HG03565 (cell line): ENCODE measurements around the gene MBNL3.

ENCODE experiments used
- ATAC-seq: cut with Tn5 transposase; IDR thresholded peaks from one replicate; pipeline ENCODE4 v1.9.1; 2021; ENCODE audit warnings: mild to moderate bottlenecking, moderate library complexity; ENCODE audit not compliant: unreplicated experiment

The MBNL3 gene

DNA sequence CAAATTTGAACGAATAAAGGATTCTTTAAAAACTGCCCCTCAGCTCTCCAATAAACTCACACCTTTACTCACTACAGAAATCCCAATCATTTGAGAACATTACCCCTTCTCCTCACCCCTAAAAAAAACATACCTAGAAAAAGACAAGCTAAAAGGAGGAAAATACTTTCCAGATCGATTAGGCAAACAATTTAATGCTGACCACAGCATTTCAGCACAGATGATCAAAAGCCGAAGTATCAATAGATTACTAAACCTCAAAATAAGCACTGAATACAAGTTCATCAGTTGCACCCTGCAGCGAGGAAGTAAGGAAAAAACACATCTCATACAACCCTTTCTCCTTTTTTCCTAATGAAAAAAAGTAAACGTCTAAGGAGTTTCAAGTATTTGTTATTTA, 65.5 kb downstream of the MBNL3 start:
- ATAC-seq = no peak

DNA sequence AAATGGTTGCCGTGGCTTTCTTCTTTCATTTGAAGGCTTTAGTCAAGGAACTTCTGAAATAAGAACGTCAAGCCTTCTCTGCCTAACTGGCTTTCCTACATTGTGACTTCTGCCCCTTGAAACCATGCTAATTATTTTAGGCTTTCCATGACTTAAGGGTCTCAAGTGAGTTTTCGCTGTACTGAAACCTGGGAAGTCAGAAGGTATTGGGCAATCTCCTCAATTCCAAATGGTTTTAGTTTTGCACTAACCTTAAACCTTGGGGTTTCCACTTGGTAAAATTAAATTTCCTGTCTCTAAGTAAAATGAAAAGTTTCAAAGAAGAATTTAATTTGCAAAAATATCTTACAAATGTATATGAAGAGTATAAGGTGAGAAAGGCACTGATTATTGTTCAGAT, 73.8 kb downstream of the MBNL3 start:
- no peak for ATAC-seq

DNA sequence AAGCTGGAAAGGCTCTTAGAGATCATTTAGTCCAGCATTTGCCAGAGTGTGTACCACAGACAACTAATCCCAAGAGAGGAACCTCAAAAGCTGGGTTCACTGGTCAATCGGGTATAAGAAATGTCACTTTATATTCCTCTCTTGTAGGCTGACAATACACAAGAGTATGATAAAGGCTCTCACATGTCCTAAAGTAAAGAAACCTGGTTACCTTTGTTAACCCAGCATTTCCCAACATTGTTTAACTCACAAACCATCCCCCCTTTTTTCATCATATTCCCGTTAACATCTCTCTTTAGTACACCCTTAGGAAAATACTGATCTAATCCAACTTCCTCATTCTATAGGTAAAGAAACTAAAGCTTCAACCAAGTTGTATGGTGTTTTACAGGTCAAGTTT, 74.4 kb downstream of the MBNL3 start:
- no peak for ATAC-seq

DNA sequence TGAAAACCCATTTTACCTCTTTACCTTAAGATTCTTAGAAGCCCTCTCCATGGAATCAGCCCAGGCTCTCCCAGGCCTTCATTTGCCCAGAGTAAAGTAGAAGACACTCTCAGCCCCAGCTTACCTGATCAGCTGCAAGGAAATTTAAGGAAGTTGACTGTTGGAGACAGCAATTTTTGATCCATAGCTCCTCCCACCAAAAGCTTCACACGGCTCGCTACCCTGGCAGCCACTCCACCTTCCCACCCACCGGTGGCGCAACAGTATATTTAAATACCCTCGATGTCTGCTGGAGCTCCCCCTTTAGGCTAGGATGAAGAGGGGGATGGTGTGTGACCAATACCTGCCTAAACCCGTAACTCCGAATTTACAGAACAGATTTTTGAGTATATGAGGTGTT, 75.4 kb downstream of the MBNL3 start:
- ATAC-seq = no peak

DNA sequence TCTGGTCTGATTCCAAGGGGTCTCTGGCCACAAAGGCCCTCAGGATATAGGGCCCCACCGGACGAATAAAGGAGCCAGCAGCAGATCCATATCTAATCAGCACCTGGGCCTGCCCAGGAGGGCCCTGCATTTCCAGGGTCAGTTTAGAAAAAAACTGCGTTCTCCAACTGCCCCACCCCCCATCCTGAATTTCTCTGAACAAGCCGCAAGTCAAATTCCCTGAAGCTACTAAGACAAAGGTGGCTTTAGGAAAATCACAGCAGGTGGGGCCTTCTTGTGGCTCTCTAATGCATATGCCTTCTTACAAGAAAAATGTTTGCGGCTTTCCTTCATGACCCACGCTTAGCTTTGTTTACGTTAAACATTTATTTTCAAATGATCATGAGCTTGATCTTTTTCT, 76.6 kb downstream of the MBNL3 start:
- ATAC-seq = no peak

DNA sequence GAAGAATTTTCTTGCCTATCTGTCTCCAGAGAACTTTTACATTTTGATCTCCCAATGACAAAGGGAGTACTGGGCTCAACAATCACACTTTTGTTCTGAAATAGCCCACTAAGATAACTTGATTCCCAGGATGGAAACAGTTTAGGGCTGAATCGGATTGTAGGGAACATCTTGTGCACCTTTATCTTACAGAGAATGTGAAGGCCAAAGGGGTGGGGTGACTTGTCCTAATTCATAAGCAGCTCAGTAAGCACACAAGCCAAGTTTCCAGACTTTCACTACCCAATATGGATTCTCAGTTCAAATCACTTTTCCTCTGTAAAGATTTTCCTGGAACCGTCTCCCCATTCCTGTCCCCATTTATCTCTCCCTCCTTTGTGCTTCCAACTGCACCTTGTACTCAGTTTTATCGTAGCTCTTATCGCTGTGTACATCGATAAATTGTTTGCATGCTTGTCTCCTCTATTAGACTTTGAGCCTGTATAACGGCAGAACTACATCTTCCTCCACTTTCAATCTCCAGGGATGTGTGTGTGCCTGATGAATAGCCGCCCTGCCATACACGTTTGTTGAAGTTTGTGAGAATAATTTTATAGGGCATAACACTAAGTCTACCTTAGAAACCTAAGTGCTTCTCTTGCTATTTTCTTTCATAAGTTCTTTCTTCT, 77.4 kb downstream of the MBNL3 start:
- ATAC-seq = no peak

DNA sequence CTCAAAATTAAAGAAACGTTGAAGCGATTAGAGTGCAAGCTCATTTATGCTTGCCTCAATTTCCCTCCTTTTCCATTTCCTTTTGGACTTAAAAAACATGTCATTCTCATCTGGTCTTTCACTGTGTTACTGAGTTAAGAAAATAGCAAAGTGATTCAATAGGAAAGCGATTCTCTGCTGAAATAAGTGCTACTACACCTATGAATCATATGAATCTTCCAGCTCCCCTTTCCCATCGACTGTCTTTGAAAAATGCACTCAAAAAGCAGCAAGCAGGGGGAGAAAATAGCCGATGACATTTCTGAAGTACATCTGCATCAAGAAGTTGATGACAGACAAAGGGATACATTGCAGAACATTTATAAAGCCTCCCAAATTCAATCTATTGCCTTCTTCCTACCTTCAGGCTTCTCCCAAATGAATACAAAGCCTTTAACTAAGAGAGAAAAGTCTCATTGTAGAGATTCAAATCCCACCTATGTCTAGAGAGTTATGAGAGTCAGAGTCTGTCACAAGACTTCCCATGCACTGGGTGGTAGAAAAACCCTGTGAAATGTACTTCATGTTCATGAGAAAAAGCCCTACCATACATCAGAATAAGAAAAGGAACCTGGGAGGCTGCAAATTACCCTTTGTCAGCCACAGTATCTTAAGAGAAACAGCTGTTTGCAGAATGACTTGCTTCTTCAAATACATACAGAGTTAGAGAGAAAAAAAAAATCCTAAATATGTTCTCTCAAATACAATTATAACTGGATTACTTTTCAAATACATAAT, 78.9 kb downstream of the MBNL3 start:
- ATAC-seq = peak; percentile 53

DNA sequence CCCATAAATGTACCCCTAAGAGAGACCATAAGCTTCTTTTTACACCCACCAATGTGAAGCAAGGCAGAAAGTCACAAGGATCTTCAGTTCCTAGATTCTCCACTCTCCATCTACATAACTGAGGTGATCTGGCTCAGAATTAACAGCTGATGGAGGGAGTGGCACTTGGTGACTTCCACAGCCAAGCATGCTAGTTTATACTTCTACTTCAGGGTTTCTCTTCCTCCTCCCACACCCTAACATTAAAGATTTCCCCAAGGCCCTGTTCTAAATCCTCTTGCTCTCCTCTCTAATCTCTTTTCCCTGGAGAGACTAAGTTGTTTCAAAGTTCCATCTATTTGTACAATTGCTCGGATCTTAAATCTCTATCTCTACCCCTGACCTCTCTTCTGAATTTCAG, 81.1 kb downstream of the MBNL3 start:
- no peak for ATAC-seq

DNA sequence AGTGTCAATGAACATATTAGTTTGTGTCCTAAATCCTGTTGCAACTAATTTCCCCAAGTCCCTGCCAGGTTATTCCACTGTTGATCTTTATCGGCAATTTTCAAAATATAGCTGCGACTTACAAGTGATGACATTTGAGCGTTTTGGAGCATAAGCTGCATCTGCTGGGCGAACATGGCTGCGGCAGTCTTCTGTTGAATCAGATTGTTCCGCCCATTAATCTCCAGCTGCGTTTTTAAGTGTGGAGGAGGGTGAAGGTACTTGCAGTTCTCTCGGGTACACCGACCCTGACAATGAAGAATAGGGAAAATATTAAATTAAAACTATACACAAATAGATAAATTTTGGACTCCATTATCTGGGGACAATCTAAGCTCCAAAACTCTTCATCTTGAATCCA, 82.7 kb downstream of the MBNL3 start:
- ATAC-seq = no peak

DNA sequence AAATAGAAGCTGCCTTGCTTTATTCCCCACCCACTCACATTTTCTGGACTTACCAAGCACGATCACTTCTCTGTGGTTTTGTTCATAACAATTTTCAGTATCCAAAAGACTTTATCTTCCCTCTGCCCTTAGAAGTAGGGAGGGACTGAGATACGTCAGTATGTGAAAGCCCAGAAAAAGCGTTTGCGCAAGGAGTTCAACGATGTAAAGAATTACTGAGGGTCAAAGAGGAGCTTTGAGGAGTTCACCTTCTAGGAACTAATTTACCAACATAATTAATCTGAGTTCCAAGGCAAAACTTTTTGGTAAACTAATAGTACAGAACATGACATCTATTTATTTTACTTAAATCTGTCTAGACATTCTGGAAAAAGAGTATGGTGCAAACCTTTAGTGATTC, 84.6 kb downstream of the MBNL3 start:
- no peak for ATAC-seq

DNA sequence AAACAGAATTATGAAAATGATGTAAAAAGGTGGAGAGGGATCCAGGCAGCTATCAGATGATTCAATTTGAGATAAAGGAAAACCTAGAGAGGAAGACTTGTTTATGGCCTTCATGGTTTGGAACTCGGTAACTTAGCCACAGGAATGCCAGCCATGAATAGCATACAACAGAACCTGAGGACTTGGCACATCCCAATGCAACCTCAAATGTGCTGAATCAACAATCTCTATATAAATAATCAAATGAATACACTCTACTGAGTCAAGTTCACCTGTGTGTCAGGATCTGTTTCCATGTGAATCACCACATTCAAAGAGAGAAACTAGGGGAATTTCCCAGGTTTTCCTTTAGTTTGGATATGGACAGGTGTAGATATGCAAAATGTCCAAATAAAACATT, 86.9 kb downstream of the MBNL3 start:
- ATAC-seq = no peak

DNA sequence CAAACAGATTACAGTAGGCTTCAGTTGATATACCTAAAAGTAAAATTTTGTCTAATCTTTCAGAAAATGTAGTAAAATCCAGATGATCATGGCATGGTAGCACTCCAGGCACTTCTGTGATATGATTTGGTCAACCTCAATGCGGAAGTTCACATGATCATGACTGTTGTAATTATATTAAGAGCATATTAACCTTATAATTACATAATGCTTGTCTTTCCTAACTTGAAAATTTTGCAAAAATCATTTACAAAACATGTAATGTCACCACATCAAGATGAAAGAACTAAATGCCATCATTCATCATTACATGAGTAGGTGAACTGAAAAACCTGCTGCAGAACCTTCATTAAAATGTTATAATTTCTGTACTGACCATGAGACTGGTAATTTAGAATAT, 88.1 kb downstream of the MBNL3 start:
- ATAC-seq = no peak

DNA sequence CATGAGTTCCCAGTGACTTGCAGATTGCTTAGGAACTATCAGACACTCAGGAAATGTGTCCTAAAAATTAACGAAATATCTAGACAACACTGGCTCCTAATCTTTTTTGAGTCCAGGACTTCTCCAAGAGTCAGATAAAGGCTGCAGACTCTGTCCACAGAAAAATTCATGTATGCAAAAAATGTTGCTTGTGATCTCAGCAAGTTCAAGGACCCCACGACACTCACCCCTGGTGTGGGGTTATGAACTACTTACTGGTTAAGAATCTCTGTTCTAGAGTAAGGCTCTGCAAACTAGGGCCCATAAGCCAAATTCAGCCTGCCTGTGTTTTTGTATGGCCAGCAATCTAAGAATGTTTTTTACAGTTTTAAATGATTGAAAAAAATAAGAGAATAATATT, 93.2 kb downstream of the MBNL3 start:
- ATAC-seq = no peak

DNA sequence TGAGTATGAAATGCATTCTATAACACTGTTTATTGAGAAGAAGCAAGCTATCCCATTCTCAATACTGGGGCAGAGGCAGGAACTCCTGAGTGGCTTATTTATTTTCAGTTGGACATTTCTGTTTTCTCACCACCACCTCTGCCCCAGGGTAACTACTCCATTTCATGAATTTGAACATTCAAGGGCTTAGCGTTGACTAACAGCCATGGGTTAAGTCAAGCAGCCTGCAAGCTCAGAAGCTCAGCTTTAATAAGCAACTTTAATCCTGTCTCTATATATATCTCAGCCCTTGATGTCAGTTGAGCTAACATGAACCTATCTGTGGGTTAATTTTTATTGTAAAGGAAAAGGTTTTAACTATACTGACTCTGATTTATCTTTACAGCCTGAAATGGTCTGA, 93.8 kb downstream of the MBNL3 start:
- ATAC-seq = no peak

DNA sequence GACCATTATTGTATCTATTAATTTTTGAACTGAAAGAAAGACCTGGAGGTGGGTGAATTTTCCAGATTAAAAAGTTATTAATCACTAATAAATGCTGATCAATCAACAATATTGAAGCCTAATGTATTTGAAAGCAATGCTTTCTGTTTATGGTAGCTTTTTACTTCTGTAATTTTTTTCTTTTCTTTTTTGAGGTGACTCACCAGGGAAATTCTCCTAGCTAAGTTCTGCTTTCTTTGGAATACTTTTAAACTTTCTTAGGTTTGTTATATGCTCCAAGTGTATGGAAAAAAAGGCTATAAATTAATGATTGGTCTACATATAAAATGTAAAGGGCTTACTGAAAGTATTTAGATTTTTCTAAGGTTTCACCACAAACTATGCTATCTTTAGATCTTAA, 94.2 kb downstream of the MBNL3 start:
- no peak for ATAC-seq

DNA sequence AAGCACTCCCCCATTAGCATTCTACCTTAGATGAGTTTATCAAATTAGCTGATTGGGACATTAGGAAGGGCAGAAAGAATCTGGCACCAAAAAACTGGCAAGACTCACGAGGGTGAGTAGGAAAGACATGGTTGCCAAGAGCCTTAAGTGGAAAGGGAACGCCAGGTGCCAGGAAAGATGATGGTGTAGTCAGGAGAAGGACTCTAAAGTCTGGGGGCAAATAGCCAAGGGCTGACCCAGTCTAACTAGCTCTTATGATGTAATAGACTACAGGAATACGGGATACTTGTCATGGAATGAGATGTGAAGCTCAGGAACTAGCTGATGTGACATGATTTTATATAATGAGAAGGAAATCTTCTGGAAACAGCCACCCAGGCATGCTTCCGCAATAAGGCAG, 94.8 kb downstream of the MBNL3 start:
- ATAC-seq = no peak

DNA sequence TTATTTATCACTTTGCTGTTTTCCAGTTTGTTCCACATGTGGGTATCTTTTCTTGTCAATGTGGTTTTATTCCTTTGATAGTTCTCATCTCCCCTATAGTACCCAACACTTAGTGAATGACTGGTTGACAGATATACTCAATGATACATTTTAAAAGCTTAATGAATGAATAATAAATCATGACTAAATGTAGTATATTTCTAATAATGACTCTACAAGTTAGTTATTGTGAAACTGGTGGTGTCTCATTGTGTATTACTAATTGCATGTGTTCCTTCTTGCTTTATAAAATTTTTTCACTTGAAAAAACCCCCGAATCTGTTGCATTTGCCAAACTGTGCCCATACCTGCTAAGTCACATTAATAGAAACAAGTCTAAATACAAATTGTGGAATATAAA, 95.4 kb downstream of the MBNL3 start:
- ATAC-seq = no peak

DNA sequence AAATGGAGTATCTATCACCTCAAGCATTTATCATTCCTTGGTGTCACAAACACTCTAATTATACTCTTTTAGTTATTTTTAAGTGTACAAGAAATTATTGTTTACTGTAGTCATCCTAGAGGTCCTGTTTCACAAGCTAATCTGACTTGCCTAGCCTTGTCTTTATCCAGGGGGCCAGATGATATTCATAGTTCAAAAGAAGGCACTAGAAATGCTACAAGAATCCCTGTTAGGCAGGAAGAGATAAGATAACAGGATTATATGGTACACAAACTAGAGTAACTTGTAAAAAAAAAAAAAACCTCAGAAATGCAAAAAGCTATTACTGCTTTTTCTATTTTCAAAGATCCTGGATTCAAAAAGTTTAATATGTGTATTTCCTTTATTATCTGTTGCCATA, 95.8 kb downstream of the MBNL3 start:
- ATAC-seq = no peak

DNA sequence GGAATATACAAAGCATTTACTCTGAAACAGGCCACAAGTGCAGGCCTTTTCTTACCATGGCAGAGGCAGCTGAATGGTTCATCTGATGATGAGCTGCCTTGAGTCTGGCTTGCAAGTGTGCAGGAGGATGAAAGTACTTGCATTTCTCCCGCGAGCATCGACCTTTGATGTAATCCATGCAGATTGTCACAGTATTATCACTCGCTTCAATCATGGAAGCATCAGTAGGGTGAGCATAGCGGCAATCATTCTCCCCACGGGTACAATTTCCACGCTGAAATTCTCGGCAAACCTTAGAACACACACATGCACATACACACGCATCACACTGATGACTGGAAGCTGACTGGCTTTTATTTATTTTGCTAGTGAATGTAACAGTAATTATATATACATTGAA, 98.0 kb downstream of the MBNL3 start:
- ATAC-seq = no peak

DNA sequence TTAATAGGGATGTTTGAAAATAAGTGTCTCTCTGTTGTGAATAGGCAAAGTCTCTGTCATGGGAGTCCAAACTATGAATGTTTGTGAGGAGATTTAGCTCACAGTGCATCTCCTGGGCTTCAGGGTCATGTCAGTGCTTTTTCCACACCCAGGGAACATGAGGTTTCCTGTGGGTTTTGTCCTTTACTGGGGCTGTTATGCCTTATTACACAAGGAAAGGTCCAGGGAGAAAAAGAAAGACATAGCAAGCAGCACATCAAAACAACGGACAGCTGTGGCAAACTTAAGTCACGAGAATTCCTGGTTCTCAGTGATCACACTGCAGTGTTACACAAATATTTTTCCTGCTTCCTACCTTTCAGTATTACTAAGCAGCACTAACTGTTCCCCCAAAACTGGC, 99.4 kb downstream of the MBNL3 start:
- ATAC-seq = no peak

DNA sequence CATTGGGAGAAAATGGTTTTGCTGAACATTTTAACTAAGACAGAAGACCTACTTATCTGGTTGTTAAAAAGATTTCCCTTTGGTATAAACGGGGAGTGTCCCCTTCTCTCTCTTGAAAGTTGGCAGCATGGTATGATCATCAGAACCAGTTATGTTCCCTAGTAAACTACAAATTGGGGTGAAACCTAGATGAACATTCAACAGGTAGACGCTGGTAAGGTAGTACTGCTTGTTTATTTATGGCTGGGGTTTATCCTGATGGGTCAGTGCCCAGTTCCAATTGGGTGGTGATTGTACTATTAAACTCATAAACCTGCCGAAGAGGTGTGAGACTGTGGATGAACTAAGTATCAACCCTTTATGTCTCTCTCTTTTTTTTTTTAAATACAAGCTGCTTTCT, 100.5 kb downstream of the MBNL3 start:
- no peak for ATAC-seq

DNA sequence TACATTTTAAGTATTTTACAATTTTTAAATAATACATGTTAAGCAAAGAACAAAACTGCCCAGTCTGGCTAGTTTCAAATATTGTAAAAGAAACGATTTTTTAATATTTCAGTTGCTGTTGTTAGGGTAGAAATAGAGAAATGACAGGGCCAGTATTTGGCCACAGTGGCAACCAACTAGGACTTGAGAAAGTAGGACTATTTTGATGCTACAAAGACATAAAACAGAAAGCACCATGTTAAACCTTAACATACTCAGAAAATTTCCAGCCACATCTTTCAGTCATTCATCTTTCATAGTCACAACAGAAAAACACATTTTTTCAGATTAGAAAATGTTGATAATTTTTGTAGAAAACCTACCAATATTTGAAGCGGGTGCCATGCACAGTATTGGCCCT, 104.5 kb downstream of the MBNL3 start:
- ATAC-seq = no peak

DNA sequence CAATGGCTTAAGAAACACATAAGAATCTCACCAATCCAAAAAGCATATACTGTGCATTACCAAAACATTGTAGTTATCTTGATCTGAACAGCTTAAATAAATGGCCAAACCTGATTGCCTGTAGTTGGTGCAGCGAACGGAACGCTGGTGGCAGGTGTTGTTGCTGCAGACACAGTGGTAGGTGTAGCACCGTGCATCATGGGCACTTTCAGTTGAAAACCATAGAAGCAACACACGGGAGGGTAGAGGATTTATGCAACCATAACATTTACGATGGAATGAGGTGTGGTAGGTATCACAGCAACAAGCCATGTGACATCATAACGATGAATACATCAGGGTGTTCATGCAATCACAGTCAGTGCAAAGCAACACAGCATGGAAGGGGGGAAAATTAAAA, 106.8 kb downstream of the MBNL3 start:
- no peak for ATAC-seq
